H1 (cell line): Measurements from ENCODE around the gene MED17. TPM values are rescaled to one million over a fixed set of nuclear protein-coding genes. Genes with fewer than 3 reads are reported as not detected.

Source experiments
- CTCF ChIA-PET: fragments of 300-600 bp; sonication (Branson Sonifier 250); formaldehyde crosslinking; loops from one replicate; lab custom pipeline; 2021; ENCODE audit not compliant: partially characterized antibody; lab: Charles Lee
- POLR2A ChIA-PET: fragments of 300-600 bp; sonication (Branson Sonifier 250); formaldehyde crosslinking; loops from one replicate; lab custom pipeline; 2021; ENCODE audit warnings: inconsistent platforms; ENCODE audit not compliant: partially characterized antibody; lab: Charles Lee
- DNase-seq, 2 experiments: peaks; one replicate each; pipeline versions ENCODE4 v3.0.0 to v3.0.0-alpha.2; 2010 to 2022; ENCODE audit warnings: low spot score in 2 of 2, low read depth in 1 of 2, mixed read lengths in 1 of 2
- FAIRE-seq: peaks from 2 replicates; lab custom pipeline; 2011; peaks lifted over from hg19 to GRCh38; lab: Jason Lieb, UNC
- H2AFZ ChIP-seq: 2 replicates; pipeline ENCODE4 v1.8.1; 2012; ENCODE audit warnings: low read length, inconsistent platforms
- H2AK5ac ChIP-seq: 2 replicates; pipeline ENCODE4 v1.6.1; 2013; ENCODE audit warnings: low read depth, low read length
- H2BK120ac ChIP-seq: replicated peaks from 2 replicates; pipeline ENCODE3; 2013; ENCODE audit warnings: low read depth, low read length, inconsistent platforms
- H2BK12ac ChIP-seq: 2 replicates; pipeline ENCODE4 v1.6.1; 2013; ENCODE audit warnings: low read depth, low read length
- H2BK15ac ChIP-seq: 2 replicates; pipeline ENCODE4 v1.6.1; 2013; ENCODE audit warnings: low read length
- H2BK20ac ChIP-seq: 2 replicates; pipeline ENCODE4 v1.6.1; 2013; ENCODE audit warnings: low read length
- H2BK5ac ChIP-seq: 2 replicates; pipeline ENCODE4 v1.6.1; 2013; ENCODE audit warnings: low read depth, low read length
- H3K14ac ChIP-seq: 2 replicates; pipeline ENCODE4 v1.6.1; 2013; ENCODE audit warnings: inconsistent platforms; ENCODE audit not compliant: insufficient read length
- H3K18ac ChIP-seq: 2 replicates; pipeline ENCODE4 v1.6.1; 2013; ENCODE audit warnings: low read length; ENCODE audit errors: extremely low read depth
- H3K23ac ChIP-seq: 2 replicates; pipeline ENCODE4 v1.6.1; 2013; ENCODE audit warnings: inconsistent platforms; ENCODE audit not compliant: insufficient read length
- H3K23me2 ChIP-seq: 2 replicates; pipeline ENCODE4 v1.6.1; 2013; ENCODE audit warnings: low read depth, low read length
- H3K27ac ChIP-seq: 2 replicates; pipeline ENCODE4 v1.6.1; 2011; ENCODE audit warnings: low read depth, low read length, inconsistent platforms
- H3K27me3 ChIP-seq, 4 experiments: replicated peaks in 1 of 4; 1 replicate in 1 of 4; 2 replicates in 3 of 4; pipeline versions ENCODE4 v1.6.1 to v1.8.1; 2011 to 2013; ENCODE audit warnings: low read length in 3 of 4, mild to moderate bottlenecking in 3 of 4, inconsistent platforms in 2 of 4, mixed read lengths in 2 of 4, moderate library complexity in 1 of 4; ENCODE audit not compliant: control insufficient read depth in 3 of 4, insufficient read depth in 3 of 4; ENCODE audit errors: extremely low read depth in 1 of 4
- H3K36me3 ChIP-seq, 4 experiments: 2 replicates each; pipeline versions ENCODE4 v1.6.1 to v1.8.1; 2011 to 2013; ENCODE audit warnings: mild to moderate bottlenecking in 4 of 4, low read length in 3 of 4, moderate library complexity in 2 of 4, control low read depth in 1 of 4, inconsistent platforms in 1 of 4; ENCODE audit not compliant: insufficient read depth in 4 of 4, control insufficient read depth in 2 of 4
- H3K4ac ChIP-seq: replicated peaks from 2 replicates; pipeline ENCODE3; 2013; ENCODE audit warnings: low read length, low read depth, mixed read lengths, inconsistent platforms; ENCODE audit not compliant: insufficient read length
- H3K4me1 ChIP-seq, 4 experiments: replicated peaks in 1 of 4; 1 replicate in 1 of 4; 2 replicates in 3 of 4; pipeline versions ENCODE4 v1.6.1 to v1.8.1; 2011 to 2013; ENCODE audit warnings: low read length in 3 of 4, inconsistent platforms in 2 of 4, mixed read lengths in 1 of 4; ENCODE audit not compliant: insufficient read depth in 4 of 4, control insufficient read depth in 3 of 4
- H3K4me2 ChIP-seq, 2 experiments: 2 replicates each; pipeline versions ENCODE4 v1.6.1 to v1.8.1; 2011 to 2013; ENCODE audit warnings: low read depth in 2 of 2, low read length in 2 of 2, control low read depth in 1 of 2, inconsistent platforms in 1 of 2, mild to moderate bottlenecking in 1 of 2; ENCODE audit not compliant: insufficient read depth in 1 of 2
- H3K4me3 ChIP-seq, 4 experiments: fragments of 200-600, 300-600 bp in 1 of 4; sonication (generic), shearing (Covaris generic), sonication (Bioruptor Twin) in 1 of 4; 2 replicates each; pipeline versions ENCODE4 v1.5.1 to v1.8.1; 2011 to 2016; ENCODE audit warnings: low read length in 4 of 4, low read depth in 3 of 4, control low read depth in 2 of 4, inconsistent platforms in 2 of 4, mild to moderate bottlenecking in 2 of 4, mixed read lengths in 1 of 4, moderate library complexity in 1 of 4; ENCODE audit not compliant: insufficient read depth in 2 of 4; ENCODE audit errors: extremely low read depth in 1 of 4
- H3K56ac ChIP-seq: replicated peaks from 2 replicates; pipeline ENCODE3; 2013; ENCODE audit warnings: low read depth, mild to moderate bottlenecking, mixed read lengths, low read length, inconsistent platforms; ENCODE audit not compliant: insufficient read length
- H3K79me1 ChIP-seq: 2 replicates; pipeline ENCODE4 v1.6.1; 2013; ENCODE audit warnings: low read depth, low read length, control low read depth
- H3K79me2 ChIP-seq, 2 experiments: 2 replicates each; pipeline versions ENCODE4 v1.6.1 to v1.8.1; 2012 to 2013; ENCODE audit warnings: low read length in 2 of 2, mild to moderate bottlenecking in 2 of 2, inconsistent platforms in 1 of 2; ENCODE audit not compliant: insufficient read depth in 2 of 2, control insufficient read depth in 1 of 2
- H3K9ac ChIP-seq, 4 experiments: replicated peaks in 1 of 4; 1 replicate in 1 of 4; 2 replicates in 3 of 4; pipeline versions ENCODE4 v1.6.1 to v1.8.1; 2011 to 2013; ENCODE audit warnings: low read depth in 3 of 4, low read length in 3 of 4, control low read depth in 2 of 4, mild to moderate bottlenecking in 2 of 4, moderate library complexity in 2 of 4, inconsistent platforms in 1 of 4; ENCODE audit errors: extremely low read depth in 1 of 4
- H3K9me3 ChIP-seq, 2 experiments: 2 replicates each; pipeline versions ENCODE4 v1.6.1 to v1.8.1; 2012 to 2013; ENCODE audit warnings: mild to moderate bottlenecking in 2 of 2, moderate library complexity in 2 of 2, control low read depth in 1 of 2, inconsistent platforms in 1 of 2, low read depth in 1 of 2, low read length in 1 of 2, mixed read lengths in 1 of 2; ENCODE audit not compliant: insufficient read depth in 2 of 2
- H4K20me1 ChIP-seq, 2 experiments: replicated peaks in 1 of 2; 2 replicates each; pipeline versions ENCODE3 to v1.8.1; 2011 to 2013; ENCODE audit warnings: inconsistent platforms in 2 of 2, low read length in 2 of 2, mild to moderate bottlenecking in 1 of 2; ENCODE audit not compliant: insufficient read depth in 2 of 2, control insufficient read depth in 1 of 2
- H4K5ac ChIP-seq: 2 replicates; pipeline ENCODE4 v1.6.1; 2013; ENCODE audit warnings: low read length, low read depth, mixed read lengths, inconsistent platforms; ENCODE audit not compliant: insufficient read length
- H4K8ac ChIP-seq: 2 replicates; pipeline ENCODE4 v1.8.0; 2013; ENCODE audit warnings: mild to moderate bottlenecking, moderate library complexity, low read length, inconsistent platforms; ENCODE audit not compliant: insufficient read depth; ENCODE audit errors: extremely low read depth
- H4K91ac ChIP-seq: replicated peaks from 2 replicates; pipeline ENCODE3; 2013; ENCODE audit warnings: low read length, mixed read lengths, inconsistent platforms; ENCODE audit not compliant: insufficient read length
- ASH2L ChIP-seq: fragments of 200-600, 300-600 bp; sonication (generic); IDR thresholded peaks from one replicate; pipeline ENCODE4 v1.7.1; 2017; ENCODE audit warnings: low read length
- ATF2 ChIP-seq: IDR thresholded peaks from 2 replicates; pipeline ENCODE4 v1.6.1; 2012; ENCODE audit warnings: low read length, inconsistent platforms
- CEBPB ChIP-seq: IDR thresholded peaks from 2 replicates; pipeline ENCODE4 v1.6.1; 2012; ENCODE audit warnings: low read depth, low read length
- CHD2 ChIP-seq: IDR thresholded peaks from 2 replicates; pipeline ENCODE4 v1.6.1; 2012; ENCODE audit warnings: low read length, improper control_type of control experiment
- WGBS, 2 experiments: shearing (Covaris generic) in 1 of 2; methylation state at CpG; one replicate each; pipeline versions ENCODE4 v1.1.6 to v1.1.7; 2013 to 2015; ENCODE audit warnings: low lambda C conversion rate in 2 of 2, mixed read lengths in 2 of 2, inconsistent platforms in 1 of 2, low coverage in 1 of 2, missing lambda C conversion rate in 1 of 2; ENCODE audit not compliant: insufficient replicate concordance in 2 of 2, insufficient coverage in 1 of 2, insufficient read length in 1 of 2; ENCODE audit errors: extremely low coverage in 1 of 2, missing lambda C conversion rate in 1 of 2; 5-methylcytosine and 5-hydroxymethylcytosine counted together
- polyA plus RNA-seq, 7 experiments: library from polyadenylated mRNA; depleted of rRNA in 3 of 7; stranded (reverse) in 5 of 7; unstranded in 2 of 7; fragments of >200 nt in 5 of 7; fragments of 200-250 nt in 2 of 7; gene quantifications; 1 replicate in 5 of 7; 2 replicates in 1 of 7; 4 replicates in 1 of 7; pipeline versions ENCODE4 v1.2.1 to v1.2.3, GENCODE V29; 2011 to 2013; ENCODE audit warnings: missing spikeins in 2 of 7, mixed read lengths in 2 of 7
- total RNA-seq: library from RNA; stranded (reverse); fragmentation: NEBNext Ultra II Directional; extraction: Animal tissue kit (Norgen Biotek cat#: 25700); gene quantifications from 2 replicates; pipeline ENCODE4 v1.2.1, GENCODE V29; 2021

Gene MED17
- total and polyA plus RNA-seq, 2 of the 8 experiments (the other 6 are each of a cell fraction or from before 2014, with no cell fraction given) = 8.8 to 33.7 TPM

GRCh38 chr11:93741882-93742226, 42.2 kb upstream of the MED17 start:
- H4K20me1 ChIP-seq = peaks cover 4 to 8% of the 10 kb centered on the region in 2 experiments
- ChIA-PET CTCF (interaction anchor here (0.6 to 1.9 kb wide), 2 partner anchors 23 to 42 kb away, joined by 3 to 10 read pairs; partner anchors contain the start of gene MED17), POLR2A (interaction anchor here (0.6 to 16.4 kb wide), 30 partner anchors 10 to 552 kb away, joined by 3 to 495 read pairs (median 6); partner anchors contain the start of genes CEP295, MED17, PANX1 and SLC36A4)
- peak overlapping the region; percentile 29 for H4K5ac ChIP-seq
- H3K27me3 ChIP-seq = no peaks in the 10 kb centered on the region
- 0 out of 2 replicates have a peak overlapping the region, but pooled peaks have one; percentile 57 for H3K18ac ChIP-seq
- peak overlapping the region; percentile 5; the same call in 1 of the 2 replicates for H2BK5ac ChIP-seq
- H3K9ac ChIP-seq = peak overlapping the region; percentile 80 to 98 (median 91)
- no peak overlapping the region for H3K23ac ChIP-seq
- H3K56ac ChIP-seq = peak overlapping the region; percentile 13
- no peaks in the 10 kb centered on the region; the same call in 1 of the 2 replicates for H3K23me2 ChIP-seq
- no peak overlapping the region for H2BK15ac ChIP-seq
- peaks cover 12 to 40% (median 29%) of the 10 kb centered on the region in 4 experiments for H3K36me3 ChIP-seq
- H2AFZ ChIP-seq = peak overlapping the region; percentile 74; the same call in 1 of the 2 replicates
- no peak overlapping the region for H3K4ac ChIP-seq
- 8% methylated on average over 8 of the region's 8 CpGs; no CpG with 5 or more reads in 1 of the 2 experiments for WGBS, 2 experiments
- no peak overlapping the region for H3K14ac ChIP-seq
- no peak overlapping the region for H2BK12ac ChIP-seq
- TF ChIP-seq CEBPB (peak; percentile 12; the same call in 1 of the 2 replicates), ATF2 (no peak), ASH2L (peak; percentile 7), CHD2 (no peak)
- FAIRE-seq = no peak
- H3K79me2 ChIP-seq = peaks cover 18 to 71% of the 10 kb centered on the region in 2 experiments
- peaks cover 3 to 9% (median 6%) of the 10 kb centered on the region in 4 experiments; a peak in 6 of 7 replicates for H3K4me1 ChIP-seq
- no peak overlapping the region for H2BK120ac ChIP-seq
- H3K27ac ChIP-seq = peak overlapping the region; percentile 74
- no peaks in the 10 kb centered on the region; the same call in 1 of the 2 replicates for H3K79me1 ChIP-seq
- H4K91ac ChIP-seq = no peak overlapping the region
- no peak overlapping the region for H2AK5ac ChIP-seq
- peak overlapping the region; percentile 91 to 100 (median 98) for H3K4me3 ChIP-seq
- H4K8ac ChIP-seq = peak overlapping the region; percentile 81; the same call in 1 of the 2 replicates
- DNase-seq = no peak
- H2BK20ac ChIP-seq = no peak overlapping the region
- H3K9me3 ChIP-seq = no peaks in the 10 kb centered on the region
- peak overlapping the region; percentile 64 to 96 for H3K4me2 ChIP-seq
